NT2/D1 (cell line): ENCODE results near the gene PRIMA1.

Experiments
- SUZ12 ChIP-seq: IDR thresholded peaks from 2 replicates; pipeline ENCODE4 v1.6.1; 2011; ENCODE audit not compliant: insufficient read length, insufficient read depth; ENCODE audit errors: extremely low read depth
- YY1 ChIP-seq: IDR thresholded peaks from 2 replicates; pipeline ENCODE4 v1.6.1; 2011; ENCODE audit not compliant: insufficient read length, insufficient read depth

GRCh38 chr14:93811676-93812075 lies 23.4 kb upstream of the PRIMA1 start:
- TF ChIP-seq SUZ12, result no peak
- no peak for TF ChIP-seq YY1
